ENCODE results near the gene CTBP2. TPM values are rescaled to one million over a fixed set of nuclear protein-coding genes. Genes with fewer than 3 reads are reported as not detected.

The CTBP2 gene
- total RNA-seq, 1 donor from 2014 or later = 127 TPM

DNA sequence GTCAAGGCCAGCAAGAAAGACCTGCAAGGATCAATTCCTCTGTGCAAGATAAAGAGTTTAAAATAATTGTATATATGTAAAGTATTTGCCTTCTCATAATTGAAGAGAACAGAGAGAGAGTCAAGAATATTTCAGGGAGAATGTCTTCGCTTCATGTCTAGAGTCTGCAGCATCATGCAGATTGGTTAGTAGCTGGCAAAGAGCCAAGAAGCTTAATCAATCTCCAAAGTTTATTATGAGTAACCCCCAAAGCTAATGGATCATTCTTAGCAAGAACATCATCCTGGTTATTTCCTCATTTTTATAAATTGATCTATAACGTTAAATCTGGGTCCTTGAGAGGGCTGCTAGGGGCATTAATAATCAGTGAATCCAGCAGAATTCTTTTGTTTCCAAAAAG, 38.9 kb upstream of the CTBP2 start:
- DNase-seq (ENCODE audit: low read depth, low spot score) = no peak
- H3K4me1 Mint-ChIP-seq = no peaks in the 10 kb centered on the region
- no peaks in the 10 kb centered on the region for H3K9me3 Mint-ChIP-seq
- no peak overlapping the region for H3K27ac Mint-ChIP-seq (ENCODE audit: unreplicated experiment)
- TF ChIP-seq, protein P1, sequence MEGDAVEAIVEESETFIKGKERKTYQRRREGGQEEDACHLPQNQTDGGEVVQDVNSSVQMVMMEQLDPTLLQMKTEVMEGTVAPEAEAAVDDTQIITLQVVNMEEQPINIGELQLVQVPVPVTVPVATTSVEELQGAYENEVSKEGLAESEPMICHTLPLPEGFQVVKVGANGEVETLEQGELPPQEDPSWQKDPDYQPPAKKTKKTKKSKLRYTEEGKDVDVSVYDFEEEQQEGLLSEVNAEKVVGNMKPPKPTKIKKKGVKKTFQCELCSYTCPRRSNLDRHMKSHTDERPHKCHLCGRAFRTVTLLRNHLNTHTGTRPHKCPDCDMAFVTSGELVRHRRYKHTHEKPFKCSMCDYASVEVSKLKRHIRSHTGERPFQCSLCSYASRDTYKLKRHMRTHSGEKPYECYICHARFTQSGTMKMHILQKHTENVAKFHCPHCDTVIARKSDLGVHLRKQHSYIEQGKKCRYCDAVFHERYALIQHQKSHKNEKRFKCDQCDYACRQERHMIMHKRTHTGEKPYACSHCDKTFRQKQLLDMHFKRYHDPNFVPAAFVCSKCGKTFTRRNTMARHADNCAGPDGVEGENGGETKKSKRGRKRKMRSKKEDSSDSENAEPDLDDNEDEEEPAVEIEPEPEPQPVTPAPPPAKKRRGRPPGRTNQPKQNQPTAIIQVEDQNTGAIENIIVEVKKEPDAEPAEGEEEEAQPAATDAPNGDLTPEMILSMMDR (conservative IDR thresholded peaks at IDR 0.05) = no peak
- no peaks in the 10 kb centered on the region for H3K36me3 Mint-ChIP-seq (ENCODE audit: low read depth)
- no peaks in the 10 kb centered on the region for H3K27me3 Mint-ChIP-seq (ENCODE audit: low read depth)
- no peak overlapping the region for H3K4me3 Mint-ChIP-seq

DNA sequence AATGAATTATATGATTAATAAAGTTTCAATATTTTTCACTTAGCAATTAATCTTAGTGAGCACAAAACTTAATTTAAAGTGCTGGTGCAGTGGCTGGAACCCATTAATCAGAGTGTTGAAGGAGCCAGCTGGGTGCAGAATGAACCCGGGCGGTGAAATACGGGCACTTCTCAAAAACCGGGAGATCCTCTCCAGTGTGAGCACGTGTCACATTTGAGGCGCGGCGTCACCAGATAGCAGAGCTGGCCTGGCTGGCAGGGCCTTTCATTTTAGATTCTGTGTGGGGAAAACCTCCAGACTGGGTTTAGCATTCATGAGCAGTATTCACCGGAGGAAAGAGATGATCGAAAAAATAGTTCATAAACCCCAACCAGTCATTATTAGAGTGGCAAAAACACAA, 34.5 kb upstream of the CTBP2 start:
- TF ChIP-seq, protein P1 (conservative IDR thresholded peaks at IDR 0.05) = no peak
- Mint-ChIP-seq H3K27me3 (ENCODE audit: low read depth) (no peaks in the 10 kb centered on the region), H3K4me3 (no peak overlapping the region), H3K9me3 (no peaks in the 10 kb centered on the region), H3K36me3 (ENCODE audit: low read depth) (no peaks in the 10 kb centered on the region), H3K4me1 (peaks cover 12% of the 10 kb centered on the region), H3K27ac (ENCODE audit: unreplicated experiment) (no peak overlapping the region)
- no peak for DNase-seq (ENCODE audit: low read depth, low spot score)

DNA sequence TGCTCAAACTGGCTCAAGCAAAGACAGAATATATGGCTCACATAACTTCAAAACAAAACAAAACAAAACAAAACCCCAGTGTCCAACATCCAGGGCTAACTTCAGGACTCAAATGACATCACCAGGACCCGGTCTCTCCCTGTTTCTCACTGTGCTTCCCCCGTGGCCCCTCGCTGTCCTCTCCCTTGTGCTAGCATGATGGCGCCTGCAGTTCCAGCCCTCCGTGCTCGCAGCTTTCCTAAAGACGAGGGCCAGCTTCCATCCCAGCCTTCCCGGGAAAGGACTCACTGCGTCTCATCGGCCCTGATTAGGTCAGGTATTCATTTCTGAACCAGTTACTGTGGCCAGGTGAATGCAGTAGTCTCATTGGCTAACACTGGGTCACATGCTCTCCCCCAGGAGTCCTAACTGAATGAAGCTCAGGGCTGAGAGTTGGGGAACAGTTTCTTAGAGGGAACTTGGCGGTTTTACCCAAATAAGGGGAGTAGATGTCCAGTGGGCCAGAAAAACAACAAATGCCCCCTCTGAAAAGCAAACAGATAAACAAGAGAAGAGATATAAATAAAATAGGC, 33.0 kb upstream of the CTBP2 start:
- H3K27me3 Mint-ChIP-seq (ENCODE audit: low read depth) = no peaks in the 10 kb centered on the region
- H3K27ac Mint-ChIP-seq (ENCODE audit: unreplicated experiment) = no peak overlapping the region
- no peaks in the 10 kb centered on the region for H3K36me3 Mint-ChIP-seq (ENCODE audit: low read depth)
- no peak for DNase-seq (ENCODE audit: low read depth, low spot score)
- H3K4me3 Mint-ChIP-seq = no peak overlapping the region
- peaks cover 13% of the 10 kb centered on the region for H3K4me1 Mint-ChIP-seq
- H3K9me3 Mint-ChIP-seq = no peaks in the 10 kb centered on the region
- TF ChIP-seq, protein P1 (conservative IDR thresholded peaks at IDR 0.05) = no peak

DNA sequence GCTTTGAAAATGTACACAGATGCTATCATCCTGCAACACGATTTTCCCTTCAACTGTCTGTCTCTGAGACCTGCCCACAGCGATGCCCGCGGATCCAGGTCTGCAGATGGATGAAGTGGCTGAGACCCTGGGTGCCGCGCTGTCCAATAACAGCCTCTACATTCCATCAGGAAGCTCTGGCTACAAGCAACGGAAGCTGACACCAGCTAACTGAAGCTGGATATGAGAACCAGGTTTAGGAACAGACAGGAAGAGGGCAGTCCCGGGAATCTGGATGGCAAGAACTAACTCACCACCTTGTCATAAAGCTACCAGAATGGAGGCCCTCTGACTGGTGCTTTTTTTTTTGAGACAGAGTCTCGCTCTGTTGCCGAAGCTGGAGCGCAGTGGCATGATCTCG, 32.3 kb upstream of the CTBP2 start:
- no peaks in the 10 kb centered on the region for H3K9me3 Mint-ChIP-seq
- TF ChIP-seq, protein P1 (conservative IDR thresholded peaks at IDR 0.05) = no peak
- H3K4me3 Mint-ChIP-seq = no peak overlapping the region
- DNase-seq (ENCODE audit: low read depth, low spot score) = no peak
- H3K27me3 Mint-ChIP-seq (ENCODE audit: low read depth) = no peaks in the 10 kb centered on the region
- H3K27ac Mint-ChIP-seq (ENCODE audit: unreplicated experiment) = no peak overlapping the region
- no peaks in the 10 kb centered on the region for H3K36me3 Mint-ChIP-seq (ENCODE audit: low read depth)
- peaks cover 13% of the 10 kb centered on the region for H3K4me1 Mint-ChIP-seq

DNA sequence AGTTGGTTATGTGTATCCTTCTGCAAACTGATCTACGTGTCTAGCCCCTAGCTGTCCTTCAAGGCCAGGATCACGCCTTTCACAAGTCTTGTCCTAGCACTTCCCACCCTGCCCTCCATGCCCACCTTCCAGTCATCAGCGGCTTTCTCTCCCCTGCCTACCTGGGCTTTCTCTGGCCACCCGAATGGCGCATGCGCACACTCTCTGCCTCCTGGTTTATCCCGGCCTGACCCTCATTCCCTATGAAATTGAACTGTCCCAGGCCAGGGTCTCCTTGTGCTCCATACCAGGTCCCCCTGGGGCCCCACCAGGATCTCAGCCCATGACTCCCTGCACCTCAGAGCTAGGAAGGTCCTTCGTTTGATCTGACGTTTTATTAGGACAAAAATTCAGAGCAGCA, 31.6 kb upstream of the CTBP2 start:
- Mint-ChIP-seq H3K27me3 (ENCODE audit: low read depth) (no peaks in the 10 kb centered on the region), H3K27ac (ENCODE audit: unreplicated experiment) (peak overlapping the region; percentile 37), H3K4me3 (no peak overlapping the region), H3K4me1 (peaks cover 13% of the 10 kb centered on the region), H3K36me3 (ENCODE audit: low read depth) (no peaks in the 10 kb centered on the region), H3K9me3 (no peaks in the 10 kb centered on the region)
- TF ChIP-seq, protein P1 (conservative IDR thresholded peaks at IDR 0.05) = no peak
- no peak for DNase-seq (ENCODE audit: low read depth, low spot score)
